Measurements from ENCODE around the gene RAD1. TPM values are rescaled to one million over a fixed set of nuclear protein-coding genes. Genes with fewer than 3 reads are reported as not detected.
"Not testable (repeated sequence)": the region's sequence is repeated elsewhere in the genome, so short reads cannot be mapped to it uniquely, and the experiment has no call there.

RAD1 gene, protein sequence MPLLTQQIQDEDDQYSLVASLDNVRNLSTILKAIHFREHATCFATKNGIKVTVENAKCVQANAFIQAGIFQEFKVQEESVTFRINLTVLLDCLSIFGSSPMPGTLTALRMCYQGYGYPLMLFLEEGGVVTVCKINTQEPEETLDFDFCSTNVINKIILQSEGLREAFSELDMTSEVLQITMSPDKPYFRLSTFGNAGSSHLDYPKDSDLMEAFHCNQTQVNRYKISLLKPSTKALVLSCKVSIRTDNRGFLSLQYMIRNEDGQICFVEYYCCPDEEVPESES
- total RNA-seq = 16.1 TPM
- long read RNA-seq, full-length matches to known transcripts = 40 of 50 reads
- long read RNA-seq, partial matches to known transcripts = 5 of 50 reads
- long read RNA-seq, other reads (novel, unspliced or antisense) = 5 of 50 reads

- peak; percentile 99 for DNase-seq (ENCODE audit: low spot score)
Measured at GRCh38 chr5:34915139-34915855, at the start of gene RAD1, which contains the start of gene BRIX1. Gene RAD1, minus strand, starts transcription at chr5:34915504. Its CDS starts 612 bp downstream, at chr5:34914892. Gene BRIX1, plus strand, starts transcription at chr5:34915711. Its CDS starts 28 bp downstream, at chr5:34915739.

GRCh38 chr5:34959323-34959722 lies 44.0 kb upstream of the RAD1 start:
- no peak for DNase-seq (ENCODE audit: low spot score)

- no peak for DNase-seq (ENCODE audit: low spot score)
Measured at GRCh38 chr5:34957857-34958690, 42.8 kb upstream of the RAD1 start.

GRCh38 chr5:34957321-34957720 lies 42.0 kb upstream of the RAD1 start:
- no peak for DNase-seq (ENCODE audit: low spot score)

DNA sequence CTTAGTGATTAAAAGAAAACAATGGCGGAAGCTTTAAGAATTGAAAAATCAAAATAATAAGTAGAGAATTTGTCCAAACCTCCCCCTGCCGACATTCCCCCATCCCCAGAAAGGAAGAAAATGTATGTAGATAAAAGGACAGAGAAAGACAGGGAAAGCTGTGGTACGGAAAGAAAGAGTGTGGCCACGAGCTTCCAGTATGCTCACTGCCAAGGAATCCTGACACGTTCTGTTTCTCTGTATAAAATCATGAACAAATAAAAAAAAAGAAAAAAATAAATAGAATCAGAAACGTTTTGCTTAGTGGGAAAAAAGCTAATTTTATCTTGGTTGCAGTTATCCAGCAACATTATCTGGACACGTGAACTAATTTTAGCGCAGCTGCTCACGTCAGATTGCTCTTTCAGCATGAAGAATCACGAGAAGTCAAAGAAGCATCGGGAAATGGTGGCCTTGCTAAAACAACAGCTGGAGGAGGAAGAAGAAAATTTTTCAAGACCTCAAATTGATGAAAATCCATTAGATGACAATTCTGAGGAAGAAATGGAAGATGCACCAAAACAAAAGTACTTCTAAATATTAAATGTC lies 29.2 kb upstream of the RAD1 start:
- no peak for DNase-seq (ENCODE audit: low spot score)

- no peak for DNase-seq (ENCODE audit: low spot score)
Measured at GRCh38 chr5:34944044-34944443, 28.7 kb upstream of the RAD1 start.

- no peak for DNase-seq (ENCODE audit: low spot score)
Measured at GRCh38 chr5:34941936-34942335, 26.6 kb upstream of the RAD1 start.

DNA sequence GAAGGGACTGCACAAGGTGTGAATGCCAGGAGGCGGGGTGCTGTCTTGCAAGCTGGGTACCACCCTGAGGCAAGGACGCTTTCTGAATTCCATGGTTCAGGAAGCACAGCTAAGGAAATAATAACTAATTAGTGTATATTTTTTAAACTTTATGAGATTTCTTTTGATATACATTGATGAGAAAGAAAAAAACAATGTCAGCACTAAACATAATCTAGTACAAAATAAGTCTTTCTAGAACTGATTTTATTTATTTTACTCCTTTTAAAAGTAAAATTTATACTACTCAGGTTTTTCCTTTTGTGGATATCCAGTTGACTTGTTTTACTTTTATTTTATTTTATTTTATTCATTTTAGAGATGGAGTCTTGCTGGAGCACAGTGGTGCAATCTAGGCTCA lies 17.6 kb upstream of the RAD1 start:
- no peak for DNase-seq (ENCODE audit: low spot score)

GRCh38 chr5:34930870-34931269 lies 15.6 kb upstream of the RAD1 start:
- no peak for DNase-seq (ENCODE audit: low spot score)

- no peak for DNase-seq (ENCODE audit: low spot score)
Measured at GRCh38 chr5:34930462-34930844, 15.1 kb upstream of the RAD1 start.

- DNase-seq (ENCODE audit: low spot score) = peak; percentile 93
Measured at GRCh38 chr5:34929720-34930461, 14.6 kb upstream of the RAD1 start.

DNA sequence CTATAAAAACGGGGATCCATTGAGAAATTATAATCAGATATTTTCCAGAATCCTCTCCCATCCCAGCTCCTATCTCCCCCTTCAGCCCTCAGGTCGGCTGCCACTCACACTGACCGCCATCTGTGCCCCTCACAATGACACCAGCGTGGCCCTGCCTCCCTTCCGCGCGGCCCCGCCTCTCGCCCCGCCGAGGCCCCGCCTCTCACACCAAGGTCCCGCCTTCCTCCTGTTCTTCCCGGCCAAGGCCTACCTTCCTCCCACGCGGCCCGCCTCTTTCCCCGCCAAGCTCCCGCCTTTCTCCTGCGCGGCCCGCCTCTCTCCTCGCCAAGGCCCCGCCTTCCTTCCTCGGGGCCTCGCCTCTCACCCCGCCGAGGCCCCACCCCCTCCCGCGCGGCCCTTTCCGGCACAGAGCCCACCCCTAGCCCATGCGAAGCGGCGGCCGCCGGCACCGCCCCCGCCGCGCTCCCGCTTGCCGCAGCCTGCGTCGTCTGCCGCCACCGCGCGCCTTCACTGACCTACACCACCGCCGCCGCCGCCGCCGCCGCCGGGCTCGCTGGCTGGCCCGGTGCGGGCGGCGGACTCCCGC lies 13.9 kb upstream of the RAD1 start, which contains the start of gene DNAJC21:
Gene DNAJC21, plus strand, starts transcription at position 426 of the 586 bp plus-strand sequence. CDS start 261 bp downstream, outside the sequence.
- peak; percentile 99 for DNase-seq (ENCODE audit: low spot score)

DNA sequence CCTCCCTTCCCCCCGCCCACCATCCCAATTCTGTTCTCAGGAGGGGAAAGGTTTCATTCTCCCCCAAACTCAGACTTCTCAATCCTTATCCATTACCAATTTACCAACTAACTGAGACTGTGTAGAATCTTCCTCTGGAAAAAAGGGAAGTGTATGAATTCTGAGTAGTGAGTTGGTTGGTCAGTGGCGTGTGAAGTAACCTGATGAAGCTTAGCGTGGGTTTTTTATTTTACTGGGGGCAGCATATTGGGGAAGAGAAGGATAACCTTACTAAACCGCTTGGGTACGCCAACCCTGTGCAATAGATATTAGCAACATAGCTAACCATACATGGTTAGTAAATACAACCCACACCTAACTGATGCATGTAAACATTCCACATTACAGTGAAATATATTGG lies 13.0 kb upstream of the RAD1 start:
- DNase-seq (ENCODE audit: low spot score) = no peak

GRCh38 chr5:34927785-34928184 lies 12.5 kb upstream of the RAD1 start:
- DNase-seq (ENCODE audit: low spot score) = no peak

GRCh38 chr5:34926318-34926888 lies 11.1 kb upstream of the RAD1 start:
- DNase-seq (ENCODE audit: low spot score) = no peak

DNA sequence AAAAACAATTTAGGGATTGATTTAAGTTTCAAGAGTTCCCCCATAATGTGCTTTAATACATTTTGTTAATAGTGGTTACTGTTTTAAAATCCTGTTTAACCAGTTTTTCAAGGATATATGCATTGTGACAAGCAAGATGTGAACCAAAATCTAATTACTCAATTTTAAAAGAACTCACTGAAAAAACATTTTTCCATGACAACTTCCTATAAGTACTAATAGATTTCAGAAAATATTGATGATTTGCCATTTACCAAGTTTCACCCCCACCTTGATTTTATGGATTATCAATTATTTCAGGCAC lies 9.1 kb upstream of the RAD1 start:
- DNase-seq (ENCODE audit: low spot score) = no peak

DNA sequence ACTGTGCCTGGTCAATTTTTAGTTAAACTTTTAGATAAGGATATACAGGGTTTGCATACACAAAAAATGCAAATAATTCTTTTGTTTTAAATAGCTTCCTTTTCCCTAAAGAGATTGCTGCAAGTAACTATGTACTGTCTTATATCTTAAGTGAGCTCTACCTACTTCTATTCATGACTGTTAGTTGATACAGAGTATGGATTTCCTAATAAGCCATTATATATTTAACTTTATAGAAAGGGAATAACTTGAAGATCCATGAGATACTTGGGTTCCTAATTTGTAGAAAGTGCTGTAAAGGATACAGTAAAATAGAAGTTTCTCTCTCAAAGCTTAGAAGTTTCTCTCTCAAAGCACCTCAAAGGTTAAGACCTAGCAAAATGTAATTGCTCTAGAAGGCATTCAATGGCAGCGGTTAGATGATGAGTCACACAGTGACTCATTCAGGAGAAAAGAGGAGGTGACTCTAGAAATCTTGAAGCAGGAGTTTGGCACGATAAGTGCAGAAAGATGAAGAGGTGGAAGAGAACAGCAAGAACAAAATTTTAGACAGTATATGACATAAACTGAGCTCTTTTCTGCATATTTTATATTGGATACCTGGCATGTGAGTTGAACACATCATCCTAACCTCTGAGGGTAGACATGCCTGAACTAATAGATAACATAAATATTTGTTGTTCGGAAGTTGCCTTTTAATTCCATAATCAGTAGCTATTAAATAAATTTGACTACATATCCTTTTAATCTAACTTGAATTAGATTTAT lies 8.6 kb upstream of the RAD1 start:
- DNase-seq (ENCODE audit: low spot score) = no peak

GRCh38 chr5:34923256-34923655 lies 8.0 kb upstream of the RAD1 start:
- not testable (repeated sequence) for DNase-seq (ENCODE audit: low spot score)

GRCh38 chr5:34919077-34919476 lies 3.8 kb upstream of the RAD1 start:
- DNase-seq (ENCODE audit: low spot score) = no peak
